Brain microvascular endothelial cell (primary cell): ENCODE results near the gene UVSSA.
A peak's percentile ranks its signal among the peaks of the same experiment; 100 is the strongest.

Experiments used
- DNase-seq: peaks from one replicate; pipeline ENCODE4 v3.0.0-alpha.2; 2020
- H3K27ac ChIP-seq: fragments of 250-450 bp; sonication (Bioruptor Pico); 2 replicates; pipeline ENCODE4 v1.5.1; 2020; ENCODE audit warnings: mild to moderate bottlenecking, moderate library complexity
- H3K27me3 ChIP-seq: fragments of 250-450 bp; sonication (Bioruptor Pico); replicated peaks from 2 replicates; pipeline ENCODE4 v1.5.1; 2020; ENCODE audit warnings: mild to moderate bottlenecking
- H3K36me3 ChIP-seq: fragments of 250-450 bp; sonication (Bioruptor Pico); replicated peaks from 2 replicates; pipeline ENCODE4 v1.5.1; 2020; ENCODE audit warnings: mild to moderate bottlenecking
- H3K4me3 ChIP-seq: 2 replicates; pipeline ENCODE4 v1.5.1; 2011; ENCODE audit warnings: low read depth, mild to moderate bottlenecking, control low read depth, low read length, moderate library complexity
- CTCF ChIP-seq: IDR thresholded peaks from 2 replicates; pipeline ENCODE4 v1.5.1; 2011; ENCODE audit warnings: low read depth, mild to moderate bottlenecking, moderate library complexity, low read length, control low read depth, inconsistent platforms; ENCODE audit errors: missing control alignments
- in situ Hi-C: cut with HindIII; loops from 2 replicates; pipeline ENCODE4 v1.10.0; 2017; ENCODE audit warnings: low sequenced_read_pairs, low pct_ligation_motif_present

UVSSA gene

GRCh38 chr4:1315836-1316536 is 31.0 kb upstream of the UVSSA start:
- no peak overlapping the region for H3K4me3 ChIP-seq
- no peak overlapping the region for H3K27ac ChIP-seq
- no peak for DNase-seq
- peaks cover 46% of the 10 kb centered on the region for H3K36me3 ChIP-seq
- no peak for TF ChIP-seq CTCF
- no peaks in the 10 kb centered on the region for H3K27me3 ChIP-seq
- in situ Hi-C loops = no loop called here

GRCh38 chr4:1316537-1317168 is 30.4 kb upstream of the UVSSA start:
- Histone ChIP-seq H3K4me3 (no peak overlapping the region), H3K27me3 (no peaks in the 10 kb centered on the region), H3K36me3 (peaks cover 46% of the 10 kb centered on the region), H3K27ac (no peak overlapping the region)
- in situ Hi-C loops = no loop called here
- no peak for TF ChIP-seq CTCF
- no peak for DNase-seq

- no peaks in the 10 kb centered on the region for H3K27me3 ChIP-seq
- H3K27ac ChIP-seq = no peak overlapping the region
- H3K36me3 ChIP-seq = peaks cover 51% of the 10 kb centered on the region
- no peak for TF ChIP-seq CTCF
- in situ Hi-C loops = no loop called here
- DNase-seq = no peak
- no peak overlapping the region for H3K4me3 ChIP-seq
Observed at GRCh38 chr4:1317177-1318045, 29.6 kb upstream of the UVSSA start.

- DNase-seq = no peak
- no peak for TF ChIP-seq CTCF
- in situ Hi-C loops = no loop called here
Observed at GRCh38 chr4:1318046-1318375, 29.0 kb upstream of the UVSSA start.

GRCh38 chr4:1318488-1319213 is 28.4 kb upstream of the UVSSA start:
- no peak overlapping the region for H3K27ac ChIP-seq
- peak; percentile 54 for TF ChIP-seq CTCF
- H3K27me3 ChIP-seq = no peaks in the 10 kb centered on the region
- in situ Hi-C loops = no loop called here
- peaks cover 48% of the 10 kb centered on the region for H3K36me3 ChIP-seq
- no peak overlapping the region for H3K4me3 ChIP-seq
- DNase-seq = no peak

More at GRCh38 chr4:1318046-1318375, 29.0 kb upstream of the UVSSA start:
- Histone ChIP-seq H3K27ac (no peak overlapping the region), H3K4me3 (no peak overlapping the region), H3K36me3 (peaks cover 49% of the 10 kb centered on the region), H3K27me3 (no peaks in the 10 kb centered on the region)
